HepG2 (cell line): ENCODE measurements around the gene FSD1. TPM values are rescaled to one million over a fixed set of nuclear protein-coding genes. Genes with fewer than 3 reads are reported as not detected.

Experiments used
- AGO1 ChIP-seq: fragments of 200-400 bp; formaldehyde crosslinking; IDR thresholded peaks from 2 replicates; pipeline ENCODE4 v1.6.1; 2017; ENCODE audit warnings: mild to moderate bottlenecking, low read depth, low read length, moderate library complexity; ENCODE audit not compliant: poor library complexity, severe bottlenecking
- BHLHE40 ChIP-seq: IDR thresholded peaks from 2 replicates; pipeline ENCODE4 v1.6.1; 2011; ENCODE audit warnings: low read length, improper control_type of control experiment
- HOXA5 ChIP-seq: sonication (generic); formaldehyde crosslinking; IDR thresholded peaks from 2 replicates; pipeline ENCODE4 v1.4.0; 2020; ENCODE audit warnings: missing genetic modification reagents
- HOXA7 ChIP-seq: sonication (generic); formaldehyde crosslinking; IDR thresholded peaks from 2 replicates; pipeline ENCODE4 v1.8.1; 2022; ENCODE audit warnings: mild to moderate bottlenecking, missing genetic modification reagents, moderate library complexity
- KAT8 ChIP-seq: IDR thresholded peaks from 2 replicates; pipeline ENCODE4 v1.6.1; 2016; ENCODE audit warnings: missing genetic modification reagents, missing compliant biosample characterization
- MXI1 ChIP-seq: IDR thresholded peaks from 3 replicates; pipeline ENCODE4 v1.6.1; 2012; ENCODE audit warnings: low read depth, low read length, inconsistent platforms, borderline replicate concordance
- NAIF1 ChIP-seq: sonication (generic); formaldehyde crosslinking; IDR thresholded peaks from 2 replicates; pipeline ENCODE4 v1.5.0; 2020; ENCODE audit warnings: mild to moderate bottlenecking, missing genetic modification reagents, borderline replicate concordance
- RERE ChIP-seq: IDR thresholded peaks from 2 replicates; pipeline ENCODE4 v1.6.1; 2016; ENCODE audit warnings: low read depth, missing genetic modification reagents, missing compliant biosample characterization
- RFX3 ChIP-seq: IDR thresholded peaks from 2 replicates; pipeline ENCODE4 v1.6.1; 2016; ENCODE audit warnings: missing biosample characterization, missing genetic modification reagents
- SP140L ChIP-seq: sonication (generic); formaldehyde crosslinking; IDR thresholded peaks from 2 replicates; pipeline ENCODE4 v1.4.0; 2020; ENCODE audit warnings: missing genetic modification reagents, borderline replicate concordance
- SRSF4 ChIP-seq: fragments of 200-400 bp; formaldehyde crosslinking; IDR thresholded peaks from one replicate; pipeline ENCODE4 v1.6.1; 2018; ENCODE audit warnings: mild to moderate bottlenecking, low read depth, low read length, moderate library complexity; ENCODE audit not compliant: poor library complexity, severe bottlenecking
- YEATS2 ChIP-seq: sonication (generic); formaldehyde crosslinking; IDR thresholded peaks from 2 replicates; pipeline ENCODE4 v1.4.0; 2020; ENCODE audit warnings: missing genetic modification reagents, borderline replicate concordance
- ZFP36 ChIP-seq: fragments of 150-350 bp; IDR thresholded peaks from 2 replicates; pipeline ENCODE4 v1.6.1; 2018; ENCODE audit warnings: borderline replicate concordance, low read length, low read depth; ENCODE audit not compliant: partially characterized antibody
- ZFP41 ChIP-seq: sonication (generic); formaldehyde crosslinking; IDR thresholded peaks from 2 replicates; pipeline ENCODE4 v1.4.0; 2020; ENCODE audit warnings: mild to moderate bottlenecking, missing genetic modification reagents, borderline replicate concordance
- ZKSCAN8 ChIP-seq: IDR thresholded peaks from 2 replicates; pipeline ENCODE4 v1.6.1; 2016; ENCODE audit warnings: borderline replicate concordance, missing genetic modification reagents, missing compliant biosample characterization
- ZNF207 ChIP-seq: fragments of 450-650 bp; IDR thresholded peaks from 2 replicates; pipeline ENCODE4 v1.6.1; 2016; ENCODE audit warnings: antibody characterized with exemption, borderline replicate concordance
- ZNF260 ChIP-seq: sonication (generic); formaldehyde crosslinking; IDR thresholded peaks from 2 replicates; pipeline ENCODE4 v1.4.0; 2020; ENCODE audit warnings: missing genetic modification reagents, low read depth, mild to moderate bottlenecking, borderline replicate concordance
- ZNF331 ChIP-seq: sonication (generic); formaldehyde crosslinking; IDR thresholded peaks from 2 replicates; pipeline ENCODE4 v1.4.0; 2020; ENCODE audit warnings: missing genetic modification reagents
- ZNF710 ChIP-seq: sonication (generic); formaldehyde crosslinking; IDR thresholded peaks from 2 replicates; pipeline ENCODE4 v1.5.0; 2020; ENCODE audit warnings: mild to moderate bottlenecking, missing genetic modification reagents, borderline replicate concordance
- ZNF740 ChIP-seq: sonication (generic); formaldehyde crosslinking; IDR thresholded peaks from 2 replicates; pipeline ENCODE4 v1.4.0; 2020; ENCODE audit warnings: missing genetic modification reagents
- ZNF850 ChIP-seq: sonication (generic); formaldehyde crosslinking; conservative IDR thresholded peaks from 2 replicates; pipeline ENCODE4 v1.9.0; 2021; ENCODE audit warnings: mild to moderate bottlenecking, missing genetic modification reagents
- ZSCAN20 ChIP-seq: sonication (generic); formaldehyde crosslinking; IDR thresholded peaks from 2 replicates; pipeline ENCODE4 v1.4.0; 2020; ENCODE audit warnings: missing genetic modification reagents, mild to moderate bottlenecking, borderline replicate concordance
- polyA plus RNA-seq, 8 experiments: library from polyadenylated mRNA; depleted of rRNA in 3 of 8; stranded (reverse) in 7 of 8; unstranded in 1 of 8; fragments of >200 nt; fragmentation: Illumina TruSeq in 4 of 8; extraction: Trizol in 4 of 8; gene quantifications; 2 replicates each; pipeline versions ENCODE4 v1.2.1 to v1.2.3, GENCODE V29; 2011 to 2016; ENCODE audit warnings: low read depth in 4 of 8, missing spikeins in 1 of 8, mixed read lengths in 1 of 8; ENCODE audit not compliant: insufficient read depth in 1 of 8
- total RNA-seq, 5 experiments: library from RNA; depleted of rRNA; stranded (reverse); fragments of >200 nt; fragmentation: Illumina TruSeq; extraction: Trizol; gene quantifications; 2 replicates each; pipeline ENCODE4 v1.2.3, GENCODE V29; 2016; ENCODE audit warnings: low read depth in 1 of 5

FSD1 gene
- total and polyA plus RNA-seq, 2 of the 13 experiments (the other 11 are each of a cell fraction or from before 2014, with no cell fraction given) = 0.29 to 0.66 TPM

DNA sequence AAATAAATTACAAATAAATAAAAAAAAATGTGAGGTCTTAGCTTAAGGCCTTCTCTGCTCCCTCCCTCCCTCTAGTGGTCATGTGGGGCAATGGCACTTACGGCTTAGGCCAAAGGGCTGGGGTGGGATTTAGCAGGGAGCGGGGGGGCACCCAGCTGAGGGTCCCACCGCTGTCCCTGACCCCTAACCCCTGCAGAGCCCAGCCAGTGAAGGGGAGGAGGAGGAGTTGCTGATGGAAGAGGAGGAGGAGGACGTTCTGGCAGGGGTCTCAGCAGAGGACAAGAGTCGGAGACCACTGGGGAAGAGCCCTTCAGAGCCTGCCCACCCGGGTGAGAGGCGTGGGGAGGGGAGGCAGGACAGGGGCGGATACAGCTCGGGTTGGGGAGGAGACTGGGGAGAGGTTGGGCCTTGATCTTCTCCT lies 48.3 kb downstream of the FSD1 start (continued):
- TF ChIP-seq ZKSCAN8 (CRISPR knock-in tag) (no peak), YEATS2 (CRISPR knock-in tag) (no peak), HOXA5 (CRISPR knock-in tag) (no peak), RFX3 (CRISPR knock-in tag) (no peak), ZNF710 (CRISPR knock-in tag) (no peak), ZFP41 (no peak), SP140L (CRISPR knock-in tag) (no peak), ZNF331 (CRISPR knock-in tag) (no peak), ZSCAN20 (no peak), RERE (no peak), ZNF207 (no peak), BHLHE40 (no peak), ZNF850 (CRISPR knock-in tag) (no peak), MXI1 (no peak), NAIF1 (CRISPR knock-in tag) (no peak), SRSF4 (no peak), KAT8 (no peak), ZFP36 (no peak), HOXA7 (CRISPR knock-in tag) (no peak), ZNF260 (CRISPR knock-in tag) (no peak), ZNF740 (0 out of 2 replicates have a peak, but pooled peaks have one; percentile 67), AGO1 (no peak)
